Aorta (tissue), 5 donors: ENCODE results near the gene BEAN1. TPM values are rescaled to one million over a fixed set of nuclear protein-coding genes. Genes with fewer than 3 reads are reported as not detected.
"Not testable (repeated sequence)": the region's sequence is repeated elsewhere in the genome, so short reads cannot be mapped to it uniquely, and the experiment has no call there.

Source experiments
- ATAC-seq: fragments of 200-7000 bp; cut with Tn5 transposase; one replicate; pipeline ENCODE4 v1.9.1; 2022; ENCODE audit warnings: moderate library complexity; ENCODE audit not compliant: low FRiP score
- DNase-seq, 2 donors: peaks; one replicate each; pipeline ENCODE4 v3.0.0-alpha.2; 2020
- H3K27ac ChIP-seq, 2 donors: one replicate each; pipeline ENCODE4 v1.5.1; 2013; ENCODE audit warnings: low read length in 2 of 2, mild to moderate bottlenecking in 2 of 2, moderate library complexity in 2 of 2, control low read depth in 1 of 2, inconsistent platforms in 1 of 2, low read depth in 1 of 2
- H3K27me3 ChIP-seq, 2 donors: one replicate each; pipeline ENCODE4 v1.6.1; 2013; ENCODE audit warnings: control low read depth in 1 of 2, low read length in 1 of 2, mild to moderate bottlenecking in 1 of 2, moderate library complexity in 1 of 2; ENCODE audit not compliant: insufficient read depth in 2 of 2, control insufficient read depth in 1 of 2
- H3K36me3 ChIP-seq, 2 donors: one replicate each; pipeline ENCODE4 v1.6.1; 2013; ENCODE audit warnings: control low read depth in 1 of 2, low read length in 1 of 2, mild to moderate bottlenecking in 1 of 2; ENCODE audit not compliant: insufficient read depth in 2 of 2, control insufficient read depth in 1 of 2
- H3K4me1 ChIP-seq, 2 donors: one replicate each; pipeline ENCODE4 v1.6.1; 2013; ENCODE audit warnings: low read length in 2 of 2, control low read depth in 1 of 2, mild to moderate bottlenecking in 1 of 2, moderate library complexity in 1 of 2; ENCODE audit not compliant: insufficient read depth in 2 of 2, control insufficient read depth in 1 of 2
- H3K4me3 ChIP-seq, 2 donors: one replicate each; pipeline ENCODE4 v1.5.1; 2013; ENCODE audit warnings: low read length in 2 of 2, control low read depth in 1 of 2, mild to moderate bottlenecking in 1 of 2
- H3K9me3 ChIP-seq: one replicate; pipeline ENCODE4 v1.6.1; 2013; ENCODE audit warnings: mild to moderate bottlenecking, low read length; ENCODE audit not compliant: control insufficient read depth
- WGBS, 2 donors: extraction: QIAGEN DNeasy Blood & Tissue Kit; methylation state at CpG; one replicate each; pipeline ENCODE4 v1.1.7; 2013; 5-methylcytosine and 5-hydroxymethylcytosine counted together
- intact Hi-C, 2 donors: fragments of 100-400 bp; cut with DNase I; formaldehyde crosslinking; loops; one replicate each; pipeline versions ENCODE4 v1.14.2 to v1.15.0; 2022
- polyA plus RNA-seq, 2 donors: library from polyadenylated mRNA; stranded (reverse); fragments of 200-250 nt; gene quantifications; one replicate each; pipeline ENCODE4 v1.2.3, GENCODE V29; 2013
- total RNA-seq, 2 donors: library from RNA; stranded (reverse); fragmentation: NEBNext Ultra II Directional; extraction: Animal tissue kit (Norgen Biotek cat#: 25700); gene quantifications; one replicate each; pipeline ENCODE4 v1.2.1, GENCODE V29; 2021
- donor health status: healthy with polysubstance abuse.
- donor health status: Bipolar disorder and iron deficiency.
- donor health status: DM: no; HTN: no; CAD: no.
- donor health status: DM: no; HTN: no; CAD: no.
- donor health status: DM: yes; HTN: yes; CAD: no.

Gene BEAN1
- total and polyA plus RNA-seq, 4 donors: 0.13 to 1.8 (median 0.46) TPM

DNA sequence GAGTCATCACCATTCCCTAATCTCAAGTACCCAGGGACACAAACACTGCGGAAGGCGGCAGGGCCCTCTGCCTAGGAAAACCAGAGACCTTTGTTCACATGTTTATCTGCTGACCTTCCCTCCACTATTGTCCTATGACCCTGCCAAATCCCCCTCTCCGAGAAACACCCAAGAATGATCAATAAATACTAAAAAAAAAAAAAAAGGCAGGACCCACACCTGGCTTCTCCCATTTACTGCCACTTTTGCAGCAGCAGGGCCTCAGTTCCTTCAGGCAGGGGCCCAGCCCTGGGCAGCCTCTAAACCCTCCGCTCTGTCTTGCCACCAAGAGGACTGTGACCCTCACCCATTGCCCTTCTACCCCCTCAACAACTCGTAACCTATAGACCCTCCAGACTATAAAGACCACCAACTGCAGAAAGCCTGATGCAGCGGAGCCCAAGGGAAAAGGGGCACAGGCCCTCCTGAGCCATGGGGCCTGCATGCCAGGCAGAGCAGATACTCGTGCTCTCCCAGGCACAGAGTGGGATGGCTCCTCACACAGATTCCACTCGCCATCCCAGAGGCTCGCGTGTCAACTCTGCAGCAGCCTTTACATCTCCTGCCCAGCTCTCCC is 88.0 kb downstream of the BEAN1 start:
- H3K9me3 ChIP-seq, ATAC-seq, H3K36me3 ChIP-seq, H3K27me3 ChIP-seq, H3K4me1 ChIP-seq, H3K4me3 ChIP-seq: not testable (repeated sequence)
- WGBS, 2 donors: 88% methylated on average over 9 to 10 of the region's 10 CpGs
- DNase-seq: peak in 1 of 2 donors; percentile 59
- H3K27ac ChIP-seq: peak overlapping the region in 1 of 2 donors; percentile 87
- intact Hi-C loops: loop anchor here in 1 of 2 donors (5.0 kb wide), 2 partner anchors 37 to 38 kb away; partner anchors contain the start of genes CKLF and TK2

DNA sequence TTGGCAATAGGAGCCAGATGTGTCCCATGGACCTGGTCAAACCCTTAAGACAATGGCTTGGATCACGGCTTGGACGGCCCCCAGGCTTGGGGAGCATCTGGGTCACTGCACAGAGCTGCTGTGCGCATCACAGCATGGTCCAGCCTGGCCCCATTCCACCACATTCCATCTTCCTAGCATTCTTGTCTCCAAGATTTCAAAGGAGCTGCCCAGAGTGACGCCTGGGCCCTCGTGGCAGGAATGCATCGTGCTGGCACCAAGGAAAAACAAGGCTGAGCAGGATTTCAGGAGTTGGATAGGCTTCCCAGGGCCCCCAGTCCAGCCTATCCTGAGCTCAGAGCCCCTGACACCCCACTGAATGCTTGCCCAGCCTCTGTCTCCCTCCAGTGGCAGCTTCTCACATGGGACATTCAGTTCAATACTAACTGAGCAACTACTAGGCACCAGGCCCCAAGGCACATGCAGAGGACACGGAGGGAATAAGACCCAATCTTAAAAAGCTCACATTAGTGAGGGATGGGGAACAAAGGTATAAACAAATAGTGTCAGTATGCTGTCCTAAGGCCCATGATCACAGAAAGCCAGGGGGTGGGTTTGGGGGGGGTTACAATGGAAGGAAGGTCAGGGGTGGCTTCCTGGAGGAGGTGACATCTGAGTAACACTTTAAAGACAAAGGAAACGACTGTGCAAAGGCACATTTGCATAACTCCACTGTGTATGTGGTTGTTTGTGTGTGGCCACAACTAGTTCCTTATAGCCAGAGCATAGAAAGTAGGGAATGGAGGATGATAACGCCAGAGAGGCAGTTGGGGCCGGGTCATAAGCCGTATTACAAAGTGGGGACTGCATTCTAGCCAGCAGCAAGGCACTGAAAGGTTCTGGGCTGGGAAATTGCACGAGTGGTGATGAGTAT is 88.8 kb downstream of the BEAN1 start:
- Histone ChIP-seq H3K36me3 (no peaks in the 10 kb centered on the region), H3K9me3 (no peaks in the 10 kb centered on the region), H3K27me3 (no peaks in the 10 kb centered on the region), H3K4me3 (no peak overlapping the region), H3K27ac (peak overlapping the region; percentile 33 to 87), H3K4me1 (peaks cover 0 to 9% of the 10 kb centered on the region in 2 donors)
- intact Hi-C loops: loop anchor here in 1 of 2 donors (5.0 kb wide), 2 partner anchors 36 to 39 kb away; partner anchors contain the start of genes CKLF and TK2
- WGBS, 2 donors: 25 to 26% methylated on average over 12 of the region's 12 CpGs
- DNase-seq: peak; percentile 72 to 77
- ATAC-seq: no peak

DNA sequence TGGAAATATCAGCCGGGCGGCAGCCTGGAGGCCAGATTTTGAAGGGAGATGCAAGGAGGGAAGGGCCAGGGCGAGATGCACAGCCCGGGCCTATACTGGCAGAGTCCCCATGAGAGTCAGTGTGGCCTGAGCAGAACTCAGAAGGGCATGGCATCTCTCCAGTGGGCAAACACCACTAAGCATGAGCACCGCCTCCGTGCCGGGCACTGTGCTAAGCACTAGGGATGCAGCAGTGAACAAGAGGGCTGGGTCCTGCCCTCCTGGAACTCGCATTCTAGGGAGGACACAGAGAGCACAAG is 89.4 kb downstream of the BEAN1 start:
- Histone ChIP-seq H3K27ac (peak overlapping the region in 1 of 2 donors; percentile 87), H3K4me3 (no peak overlapping the region), H3K4me1 (peaks cover 0 to 5% of the 10 kb centered on the region in 2 donors), H3K9me3 (no peaks in the 10 kb centered on the region), H3K36me3 (no peaks in the 10 kb centered on the region), H3K27me3 (no peaks in the 10 kb centered on the region)
- intact Hi-C loops: loop anchor here in 1 of 2 donors (5.0 kb wide), 2 partner anchors 36 to 39 kb away; partner anchors contain the start of genes CKLF and TK2
- WGBS, 2 donors: 0 to 2% methylated on average over 8 of the region's 8 CpGs
- no peak for ATAC-seq
- DNase-seq: no peak

DNA sequence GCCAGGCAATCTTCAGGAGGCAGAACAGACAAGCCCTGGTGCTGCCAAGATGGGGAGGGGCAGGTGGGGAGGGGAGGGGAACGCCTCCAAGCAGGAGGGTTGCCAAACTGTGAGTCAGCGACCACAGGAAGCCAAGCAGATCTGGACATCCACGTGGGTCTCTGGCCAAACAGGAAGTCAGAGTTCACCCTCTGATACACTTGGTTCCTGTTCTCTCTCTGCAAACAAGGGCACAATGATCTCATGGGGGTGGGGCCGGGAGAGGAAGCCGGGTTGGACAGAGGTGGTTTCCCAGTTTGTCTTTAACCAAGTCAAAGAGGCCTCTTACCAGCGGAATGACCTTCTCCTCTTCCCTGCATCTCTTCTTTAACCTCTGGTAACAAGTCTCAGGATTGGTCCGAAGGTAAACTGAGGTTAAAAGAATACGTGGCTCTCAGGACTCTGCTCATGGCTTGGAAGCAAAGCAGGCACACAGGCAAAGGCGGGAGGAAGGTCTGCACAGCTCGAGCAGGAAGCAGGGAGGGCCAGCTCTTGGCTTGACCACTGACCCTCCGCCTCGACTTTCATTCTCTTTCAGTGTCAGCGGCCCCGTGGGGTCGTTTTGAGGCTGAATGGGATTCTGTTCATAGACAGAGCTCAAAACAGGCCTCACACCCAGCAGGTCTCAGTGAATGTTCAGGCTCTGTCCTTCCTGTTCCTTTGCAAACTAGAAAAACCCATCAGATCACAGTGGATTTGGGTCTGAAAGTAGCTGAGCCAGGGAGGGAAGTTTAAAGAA is 89.9 kb downstream of the BEAN1 start:
- peak overlapping the region; percentile 92 to 99 for H3K27ac ChIP-seq
- intact Hi-C loops: loop anchor here in 1 of 2 donors (5.0 kb wide), 2 partner anchors 35 to 40 kb away; partner anchors contain the start of genes CKLF and TK2
- no peaks in the 10 kb centered on the region for H3K9me3 ChIP-seq
- no peaks in the 10 kb centered on the region for H3K36me3 ChIP-seq
- DNase-seq (peak; percentile 98), ATAC-seq (peak; percentile 93)
- H3K27me3 ChIP-seq: no peaks in the 10 kb centered on the region
- WGBS, 2 donors: 4 to 6% methylated on average over 14 to 15 of the region's 15 CpGs
- H3K4me3 ChIP-seq: no peak overlapping the region
- H3K4me1 ChIP-seq: peaks cover 0 to 5% of the 10 kb centered on the region in 2 donors

DNA sequence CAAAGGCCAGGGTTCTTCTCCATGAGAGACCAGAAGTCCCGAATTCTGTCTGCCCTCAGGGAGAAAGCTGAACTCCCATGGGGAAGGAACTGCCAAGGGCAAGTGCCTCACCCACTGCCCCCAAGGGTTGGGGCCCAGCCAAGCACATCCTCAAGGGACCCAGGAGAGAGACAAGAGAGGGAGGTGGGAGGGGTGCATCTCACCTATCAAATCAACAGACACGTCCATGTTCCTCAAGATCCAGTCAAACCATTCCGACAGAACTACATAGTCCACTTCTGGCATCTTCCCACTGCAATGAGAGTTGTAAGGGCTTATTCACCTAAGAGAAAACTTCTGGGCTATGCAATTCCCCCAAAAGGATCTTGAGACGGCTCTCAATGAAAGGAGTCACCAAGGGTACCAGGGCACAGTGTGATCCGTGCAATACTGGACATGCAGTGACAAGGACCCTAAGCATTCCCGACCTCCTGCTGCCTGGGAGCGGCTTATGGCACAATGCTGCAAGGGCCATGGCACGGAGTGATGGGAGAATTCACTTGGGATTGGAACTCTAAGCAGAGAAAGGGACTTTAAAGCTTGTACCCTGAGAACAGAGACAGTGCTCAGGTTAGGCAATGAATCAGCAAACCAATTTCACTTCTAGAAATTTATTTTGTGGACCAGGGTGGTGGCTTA is 90.6 kb downstream of the BEAN1 start:
- intact Hi-C loops: loop anchor here in 1 of 2 donors (5.0 kb wide), 2 partner anchors 35 to 40 kb away; partner anchors contain the start of genes CKLF and TK2
- Histone ChIP-seq H3K27me3 (no peaks in the 10 kb centered on the region), H3K4me1 (peaks cover 0 to 3% of the 10 kb centered on the region in 2 donors), H3K36me3 (no peaks in the 10 kb centered on the region), H3K4me3 (no peak overlapping the region), H3K27ac (peak overlapping the region; percentile 92 to 99), H3K9me3 (no peaks in the 10 kb centered on the region)
- DNase-seq (peak; percentile 58 to 70), ATAC-seq (no peak)
- 68 to 72% methylated on average over 8 of the region's 8 CpGs for WGBS, 2 donors

DNA sequence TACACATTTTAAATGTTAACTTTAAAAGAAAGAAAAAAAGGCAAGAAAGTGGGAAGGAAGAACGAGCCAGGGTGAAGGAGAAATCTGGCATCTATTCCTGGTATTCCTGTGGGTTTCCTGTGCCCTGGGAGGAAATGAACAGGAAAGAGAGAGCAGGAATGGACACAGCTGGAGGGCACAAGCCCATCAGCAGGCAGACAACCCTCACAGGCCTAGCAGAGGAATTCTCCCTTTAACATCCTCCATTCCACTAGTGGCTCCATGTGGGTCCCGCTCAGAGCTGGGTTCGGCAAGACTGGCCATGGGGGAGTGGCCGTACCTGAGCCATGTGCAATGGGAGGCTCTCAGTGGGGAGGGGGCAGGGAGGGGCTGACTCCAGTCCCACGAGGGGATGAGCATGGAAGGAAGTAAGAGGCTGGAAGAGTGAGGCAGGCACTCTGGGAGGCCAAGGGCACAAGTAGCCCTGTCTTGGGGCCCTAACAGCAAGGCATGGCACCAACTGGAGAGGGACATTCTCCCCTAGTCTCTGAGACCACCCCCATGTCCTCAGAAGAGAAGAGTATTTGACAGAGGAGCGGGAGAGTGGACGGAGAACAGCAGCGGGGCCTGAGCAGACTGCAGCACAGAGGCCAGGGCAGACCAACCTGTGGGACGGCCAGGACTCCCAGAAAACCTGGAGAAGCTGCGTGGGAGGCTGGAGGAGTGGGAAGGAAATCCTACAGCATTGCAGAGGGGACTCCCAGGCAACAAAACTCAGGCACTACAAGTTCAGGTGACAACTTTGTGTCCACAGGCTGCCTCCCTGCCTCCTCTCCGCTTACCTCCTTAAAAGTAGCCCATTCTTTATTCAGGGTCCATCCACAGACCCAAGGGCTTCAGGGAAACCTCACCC is 92.6 kb downstream of the BEAN1 start:
- intact Hi-C loops: loop anchor here in 1 of 2 donors (5.0 kb wide), 2 partner anchors 33 to 42 kb away; partner anchors contain the start of genes CKLF and TK2
- H3K9me3 ChIP-seq: no peaks in the 10 kb centered on the region
- no peaks in the 10 kb centered on the region for H3K36me3 ChIP-seq
- peak overlapping the region in 1 of 2 donors; percentile 43 for H3K27ac ChIP-seq
- H3K4me1 ChIP-seq: peaks cover 0 to 3% of the 10 kb centered on the region in 2 donors
- 90 to 91% methylated on average over 11 of the region's 11 CpGs for WGBS, 2 donors
- H3K4me3 ChIP-seq: no peak overlapping the region
- ATAC-seq (no peak), DNase-seq (peak in 1 of 2 donors; percentile 34)
- no peaks in the 10 kb centered on the region for H3K27me3 ChIP-seq

DNA sequence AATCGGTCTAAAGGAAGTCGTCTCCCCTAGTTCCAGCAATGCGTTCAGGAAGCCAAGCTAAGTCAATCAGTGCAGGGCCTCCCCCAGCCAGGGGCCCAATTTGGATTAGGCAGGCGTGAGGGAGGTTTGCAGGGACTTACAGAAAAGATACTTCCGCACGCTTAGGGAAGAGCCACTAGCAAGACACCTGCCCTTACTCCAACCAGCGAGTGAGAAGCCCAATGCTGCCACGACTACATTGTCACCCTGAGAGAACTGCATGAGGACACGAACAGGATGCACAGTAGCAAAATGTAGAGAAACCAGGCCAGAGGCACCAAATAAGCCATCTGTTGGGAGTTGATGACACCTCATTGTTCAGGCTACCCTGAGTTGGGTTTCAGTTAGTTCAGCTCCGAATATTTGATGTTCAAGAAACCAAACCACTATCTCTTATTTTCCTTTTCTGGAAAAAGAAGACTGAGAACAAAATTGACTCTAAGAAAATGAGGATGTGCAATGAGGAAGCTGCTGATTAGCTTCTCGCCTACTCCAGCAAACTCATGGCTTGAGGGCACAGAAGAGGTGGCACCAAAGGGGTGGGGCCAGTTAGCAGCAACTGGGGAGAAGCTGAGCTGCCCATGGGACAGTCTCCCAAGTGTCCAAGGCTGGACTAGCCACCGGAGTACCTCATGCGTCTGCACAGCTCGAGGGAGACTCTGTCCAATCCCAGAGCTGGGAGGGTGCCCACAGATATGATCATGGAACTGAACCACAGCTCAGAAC is 93.5 kb downstream of the BEAN1 start:
- Histone ChIP-seq H3K36me3 (no peaks in the 10 kb centered on the region), H3K27me3 (no peaks in the 10 kb centered on the region), H3K9me3 (no peaks in the 10 kb centered on the region), H3K4me1 (peaks cover 0 to 2% of the 10 kb centered on the region in 2 donors), H3K27ac (no peak overlapping the region), H3K4me3 (no peak overlapping the region)
- intact Hi-C loops: no loop called here
- 77 to 79% methylated on average over 14 of the region's 14 CpGs for WGBS, 2 donors
- DNase-seq (peak; percentile 75 to 88), ATAC-seq (no peak)
